Testis (tissue), 2 donors: ENCODE measurements around the gene GPLD1.

Source experiments
- POLR2A ChIP-seq: fragments of 450-650 bp; IDR thresholded peaks from one replicate; pipeline ENCODE4 v1.6.1; 2017; ENCODE audit warnings: antibody characterized with exemption, mild to moderate bottlenecking, moderate library complexity
- TF ChIP-seq, protein P1 (sequence below), 3 experiments: fragments of 450-650 bp in 2 of 3; fragments of 200-600 bp in 1 of 3; sonication (generic) in 1 of 3; IDR thresholded peaks; one replicate each; pipeline ENCODE4 v1.5.1; 2016 to 2019; ENCODE audit warnings: antibody characterized with exemption in 3 of 3, mild to moderate bottlenecking in 2 of 3, moderate library complexity in 1 of 3

DNA sequence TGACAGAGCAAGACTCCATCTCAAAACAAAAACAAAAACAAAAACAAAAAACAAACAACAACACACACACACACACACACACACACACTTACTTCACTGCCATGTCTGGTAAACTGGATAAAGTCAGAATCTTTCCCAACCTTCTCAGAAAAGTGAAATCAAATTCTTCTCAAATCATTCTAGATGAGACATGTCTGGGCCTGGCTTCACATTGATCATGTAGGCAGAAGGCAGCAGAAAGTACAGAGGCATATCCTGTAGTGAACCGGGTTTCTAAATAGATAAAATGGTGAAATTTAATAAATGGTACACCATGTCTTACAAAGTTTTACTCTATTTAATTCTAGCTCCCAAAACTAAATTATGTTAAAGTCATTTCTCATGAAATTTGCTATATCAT lies 101.6 kb downstream of the GPLD1 start:
- TF ChIP-seq, protein P1, sequence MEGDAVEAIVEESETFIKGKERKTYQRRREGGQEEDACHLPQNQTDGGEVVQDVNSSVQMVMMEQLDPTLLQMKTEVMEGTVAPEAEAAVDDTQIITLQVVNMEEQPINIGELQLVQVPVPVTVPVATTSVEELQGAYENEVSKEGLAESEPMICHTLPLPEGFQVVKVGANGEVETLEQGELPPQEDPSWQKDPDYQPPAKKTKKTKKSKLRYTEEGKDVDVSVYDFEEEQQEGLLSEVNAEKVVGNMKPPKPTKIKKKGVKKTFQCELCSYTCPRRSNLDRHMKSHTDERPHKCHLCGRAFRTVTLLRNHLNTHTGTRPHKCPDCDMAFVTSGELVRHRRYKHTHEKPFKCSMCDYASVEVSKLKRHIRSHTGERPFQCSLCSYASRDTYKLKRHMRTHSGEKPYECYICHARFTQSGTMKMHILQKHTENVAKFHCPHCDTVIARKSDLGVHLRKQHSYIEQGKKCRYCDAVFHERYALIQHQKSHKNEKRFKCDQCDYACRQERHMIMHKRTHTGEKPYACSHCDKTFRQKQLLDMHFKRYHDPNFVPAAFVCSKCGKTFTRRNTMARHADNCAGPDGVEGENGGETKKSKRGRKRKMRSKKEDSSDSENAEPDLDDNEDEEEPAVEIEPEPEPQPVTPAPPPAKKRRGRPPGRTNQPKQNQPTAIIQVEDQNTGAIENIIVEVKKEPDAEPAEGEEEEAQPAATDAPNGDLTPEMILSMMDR (IDR thresholded peaks at IDR 0.05), result no peak
- no peak for TF ChIP-seq POLR2A
